ENCODE data around the gene ARRDC2. TPM values are rescaled to one million over a fixed set of nuclear protein-coding genes. Genes with fewer than 3 reads are reported as not detected.

Gene ARRDC2
- total RNA-seq, 1 experiment from 2014 or later = 9.2 TPM

DNA sequence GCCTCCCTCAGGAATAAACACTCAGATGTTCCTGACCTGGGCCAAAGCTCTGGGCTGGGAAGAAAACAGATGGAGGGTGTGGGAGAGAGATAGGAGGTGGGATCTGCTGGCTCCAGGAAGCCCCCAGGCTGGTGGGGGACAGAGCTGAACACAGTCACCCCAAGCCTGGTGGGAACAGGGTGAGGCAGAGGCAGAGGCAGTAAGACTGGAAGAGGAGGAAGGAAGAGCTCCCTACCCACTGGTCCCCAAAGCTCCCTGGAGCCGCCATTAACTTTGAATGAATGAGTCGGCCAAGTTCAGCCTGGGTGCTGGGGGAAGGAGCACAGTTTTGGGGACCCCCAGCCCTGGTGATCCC lies 41.9 kb upstream of the ARRDC2 start (continued):
- TF ChIP-seq, protein P1, sequence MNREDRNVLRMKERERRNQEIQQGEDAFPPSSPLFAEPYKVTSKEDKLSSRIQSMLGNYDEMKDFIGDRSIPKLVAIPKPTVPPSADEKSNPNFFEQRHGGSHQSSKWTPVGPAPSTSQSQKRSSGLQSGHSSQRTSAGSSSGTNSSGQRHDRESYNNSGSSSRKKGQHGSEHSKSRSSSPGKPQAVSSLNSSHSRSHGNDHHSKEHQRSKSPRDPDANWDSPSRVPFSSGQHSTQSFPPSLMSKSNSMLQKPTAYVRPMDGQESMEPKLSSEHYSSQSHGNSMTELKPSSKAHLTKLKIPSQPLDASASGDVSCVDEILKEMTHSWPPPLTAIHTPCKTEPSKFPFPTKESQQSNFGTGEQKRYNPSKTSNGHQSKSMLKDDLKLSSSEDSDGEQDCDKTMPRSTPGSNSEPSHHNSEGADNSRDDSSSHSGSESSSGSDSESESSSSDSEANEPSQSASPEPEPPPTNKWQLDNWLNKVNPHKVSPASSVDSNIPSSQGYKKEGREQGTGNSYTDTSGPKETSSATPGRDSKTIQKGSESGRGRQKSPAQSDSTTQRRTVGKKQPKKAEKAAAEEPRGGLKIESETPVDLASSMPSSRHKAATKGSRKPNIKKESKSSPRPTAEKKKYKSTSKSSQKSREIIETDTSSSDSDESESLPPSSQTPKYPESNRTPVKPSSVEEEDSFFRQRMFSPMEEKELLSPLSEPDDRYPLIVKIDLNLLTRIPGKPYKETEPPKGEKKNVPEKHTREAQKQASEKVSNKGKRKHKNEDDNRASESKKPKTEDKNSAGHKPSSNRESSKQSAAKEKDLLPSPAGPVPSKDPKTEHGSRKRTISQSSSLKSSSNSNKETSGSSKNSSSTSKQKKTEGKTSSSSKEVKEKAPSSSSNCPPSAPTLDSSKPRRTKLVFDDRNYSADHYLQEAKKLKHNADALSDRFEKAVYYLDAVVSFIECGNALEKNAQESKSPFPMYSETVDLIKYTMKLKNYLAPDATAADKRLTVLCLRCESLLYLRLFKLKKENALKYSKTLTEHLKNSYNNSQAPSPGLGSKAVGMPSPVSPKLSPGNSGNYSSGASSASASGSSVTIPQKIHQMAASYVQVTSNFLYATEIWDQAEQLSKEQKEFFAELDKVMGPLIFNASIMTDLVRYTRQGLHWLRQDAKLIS (CRISPR knock-in tag; IDR thresholded peaks at IDR 0.05; ENCODE audit: borderline replicate concordance) = no peak
- TF ChIP-seq, protein P2, sequence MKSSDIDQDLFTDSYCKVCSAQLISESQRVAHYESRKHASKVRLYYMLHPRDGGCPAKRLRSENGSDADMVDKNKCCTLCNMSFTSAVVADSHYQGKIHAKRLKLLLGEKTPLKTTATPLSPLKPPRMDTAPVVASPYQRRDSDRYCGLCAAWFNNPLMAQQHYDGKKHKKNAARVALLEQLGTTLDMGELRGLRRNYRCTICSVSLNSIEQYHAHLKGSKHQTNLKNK (CRISPR knock-in tag; IDR thresholded peaks at IDR 0.05) = no peak
- TF ChIP-seq HMGA2 (CRISPR knock-in tag; IDR thresholded peaks at IDR 0.05) (no peak), GABPB1 (CRISPR knock-in tag; IDR thresholded peaks at IDR 0.05) (no peak), ESRRA (CRISPR knock-in tag; IDR thresholded peaks at IDR 0.05; ENCODE audit: borderline replicate concordance) (no peak)
- TF ChIP-seq, protein P3, sequence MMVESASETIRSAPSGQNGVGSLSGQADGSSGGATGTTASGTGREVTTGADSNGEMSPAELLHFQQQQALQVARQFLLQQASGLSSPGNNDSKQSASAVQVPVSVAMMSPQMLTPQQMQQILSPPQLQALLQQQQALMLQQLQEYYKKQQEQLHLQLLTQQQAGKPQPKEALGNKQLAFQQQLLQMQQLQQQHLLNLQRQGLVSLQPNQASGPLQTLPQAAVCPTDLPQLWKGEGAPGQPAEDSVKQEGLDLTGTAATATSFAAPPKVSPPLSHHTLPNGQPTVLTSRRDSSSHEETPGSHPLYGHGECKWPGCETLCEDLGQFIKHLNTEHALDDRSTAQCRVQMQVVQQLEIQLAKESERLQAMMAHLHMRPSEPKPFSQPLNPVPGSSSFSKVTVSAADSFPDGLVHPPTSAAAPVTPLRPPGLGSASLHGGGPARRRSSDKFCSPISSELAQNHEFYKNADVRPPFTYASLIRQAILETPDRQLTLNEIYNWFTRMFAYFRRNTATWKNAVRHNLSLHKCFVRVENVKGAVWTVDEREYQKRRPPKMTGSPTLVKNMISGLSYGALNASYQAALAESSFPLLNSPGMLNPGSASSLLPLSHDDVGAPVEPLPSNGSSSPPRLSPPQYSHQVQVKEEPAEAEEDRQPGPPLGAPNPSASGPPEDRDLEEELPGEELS (CRISPR knock-in tag; IDR thresholded peaks at IDR 0.05) = no peak
- TF ChIP-seq, protein P4, sequence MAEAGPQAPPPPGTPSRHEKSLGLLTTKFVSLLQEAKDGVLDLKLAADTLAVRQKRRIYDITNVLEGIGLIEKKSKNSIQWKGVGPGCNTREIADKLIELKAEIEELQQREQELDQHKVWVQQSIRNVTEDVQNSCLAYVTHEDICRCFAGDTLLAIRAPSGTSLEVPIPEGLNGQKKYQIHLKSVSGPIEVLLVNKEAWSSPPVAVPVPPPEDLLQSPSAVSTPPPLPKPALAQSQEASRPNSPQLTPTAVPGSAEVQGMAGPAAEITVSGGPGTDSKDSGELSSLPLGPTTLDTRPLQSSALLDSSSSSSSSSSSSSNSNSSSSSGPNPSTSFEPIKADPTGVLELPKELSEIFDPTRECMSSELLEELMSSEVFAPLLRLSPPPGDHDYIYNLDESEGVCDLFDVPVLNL (CRISPR knock-in tag; IDR thresholded peaks at IDR 0.05; ENCODE audit: borderline replicate concordance, low read depth) = no peak
- TF ChIP-seq, protein P5, sequence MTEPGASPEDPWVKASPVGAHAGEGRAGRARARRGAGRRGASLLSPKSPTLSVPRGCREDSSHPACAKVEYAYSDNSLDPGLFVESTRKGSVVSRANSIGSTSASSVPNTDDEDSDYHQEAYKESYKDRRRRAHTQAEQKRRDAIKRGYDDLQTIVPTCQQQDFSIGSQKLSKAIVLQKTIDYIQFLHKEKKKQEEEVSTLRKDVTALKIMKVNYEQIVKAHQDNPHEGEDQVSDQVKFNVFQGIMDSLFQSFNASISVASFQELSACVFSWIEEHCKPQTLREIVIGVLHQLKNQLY (CRISPR knock-in tag; IDR thresholded peaks at IDR 0.05) = no peak

DNA sequence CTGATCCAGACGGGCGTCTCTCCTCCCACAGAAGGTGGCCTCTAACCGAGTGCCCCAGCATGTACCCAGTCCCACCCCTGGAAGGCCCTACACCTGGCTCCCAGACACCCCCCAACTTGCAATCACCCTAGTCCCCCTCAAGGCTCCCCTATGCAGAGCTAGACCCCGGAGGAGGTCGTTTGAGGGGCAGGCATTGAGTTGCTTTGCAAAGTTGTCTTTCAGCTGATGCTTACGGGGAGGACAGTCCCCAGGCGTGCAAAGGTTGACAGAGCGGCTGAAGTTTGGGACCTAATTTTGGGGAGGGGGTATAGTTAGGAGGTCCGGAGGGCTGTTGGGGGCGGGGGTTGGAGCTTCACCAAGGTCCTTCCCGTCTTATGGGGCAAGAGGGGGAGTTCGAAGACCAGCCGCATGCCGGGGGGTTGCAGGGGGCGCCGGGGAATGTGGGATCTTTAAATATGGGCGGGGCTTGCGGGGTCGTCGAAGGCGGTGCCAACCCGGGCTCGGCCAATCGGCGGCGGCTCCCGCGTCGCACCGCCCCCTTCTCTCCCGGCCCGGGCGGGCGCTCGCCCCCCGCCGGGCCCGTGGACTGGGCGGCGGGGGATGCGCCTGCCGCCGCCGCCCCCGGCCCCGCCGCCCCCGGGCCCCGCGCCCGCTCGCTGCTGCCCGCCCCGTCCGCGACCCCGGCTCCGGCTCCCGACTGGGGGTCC lies 41.3 kb upstream of the ARRDC2 start, which contains the start of gene KCNN1:
KCNN1 (plus strand) TSS at position 558 of the 707 bp plus-strand sequence. CDS start 6,782 bp downstream, outside the sequence.
- ChIA-PET POLR2A (interaction anchor here (0.6 kb wide), 2 partner anchors 402 to 437 kb away, joined by 3 to 4 read pairs; no protein-coding TSS in a partner anchor), CTCF (interaction anchor here (0.6 to 2.8 kb wide), 9 partner anchors 12 to 421 kb away, joined by 3 to 10 read pairs (median 3); partner anchors contain the start of gene CCDC124)

DNA sequence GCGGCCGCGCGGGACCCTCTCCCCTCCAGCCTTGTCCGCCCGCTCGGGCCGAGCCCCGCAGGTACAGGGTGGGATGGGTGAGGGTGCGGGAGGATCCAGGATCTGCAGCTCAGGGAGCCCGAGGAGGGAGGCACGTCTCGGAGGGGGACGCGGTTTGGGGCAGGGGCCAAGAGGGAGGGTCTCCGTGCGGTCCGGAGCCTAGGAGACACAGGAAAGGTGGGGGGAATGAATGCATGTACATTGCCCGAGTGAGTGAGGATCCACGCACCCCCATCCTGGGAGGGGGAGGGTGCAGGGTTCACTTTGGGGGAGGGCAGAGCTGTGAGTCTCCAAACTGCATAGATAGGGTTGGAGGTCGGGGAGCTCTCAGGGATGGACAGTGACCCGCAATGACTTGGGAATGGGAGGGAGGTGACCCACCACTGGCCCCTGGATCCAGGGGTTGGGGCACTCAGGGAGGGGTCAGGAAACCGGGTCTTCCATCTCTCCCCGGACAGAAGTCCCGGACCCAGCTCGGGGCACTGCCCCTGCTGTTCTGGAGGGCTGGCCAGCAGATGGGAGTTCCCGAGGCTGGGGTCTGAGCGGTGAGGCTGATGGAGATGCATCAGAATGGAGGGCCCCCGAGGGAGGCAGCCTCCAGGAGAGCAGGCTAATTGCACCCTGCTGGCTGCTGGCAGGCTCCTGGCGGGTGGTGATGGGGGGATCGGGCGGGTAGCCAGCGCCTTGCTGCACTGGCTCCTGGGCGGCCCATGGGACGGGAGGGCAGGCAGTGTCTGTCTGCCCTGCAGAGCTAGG lies 40.5 kb upstream of the ARRDC2 start:
- TF ChIP-seq, protein P6, sequence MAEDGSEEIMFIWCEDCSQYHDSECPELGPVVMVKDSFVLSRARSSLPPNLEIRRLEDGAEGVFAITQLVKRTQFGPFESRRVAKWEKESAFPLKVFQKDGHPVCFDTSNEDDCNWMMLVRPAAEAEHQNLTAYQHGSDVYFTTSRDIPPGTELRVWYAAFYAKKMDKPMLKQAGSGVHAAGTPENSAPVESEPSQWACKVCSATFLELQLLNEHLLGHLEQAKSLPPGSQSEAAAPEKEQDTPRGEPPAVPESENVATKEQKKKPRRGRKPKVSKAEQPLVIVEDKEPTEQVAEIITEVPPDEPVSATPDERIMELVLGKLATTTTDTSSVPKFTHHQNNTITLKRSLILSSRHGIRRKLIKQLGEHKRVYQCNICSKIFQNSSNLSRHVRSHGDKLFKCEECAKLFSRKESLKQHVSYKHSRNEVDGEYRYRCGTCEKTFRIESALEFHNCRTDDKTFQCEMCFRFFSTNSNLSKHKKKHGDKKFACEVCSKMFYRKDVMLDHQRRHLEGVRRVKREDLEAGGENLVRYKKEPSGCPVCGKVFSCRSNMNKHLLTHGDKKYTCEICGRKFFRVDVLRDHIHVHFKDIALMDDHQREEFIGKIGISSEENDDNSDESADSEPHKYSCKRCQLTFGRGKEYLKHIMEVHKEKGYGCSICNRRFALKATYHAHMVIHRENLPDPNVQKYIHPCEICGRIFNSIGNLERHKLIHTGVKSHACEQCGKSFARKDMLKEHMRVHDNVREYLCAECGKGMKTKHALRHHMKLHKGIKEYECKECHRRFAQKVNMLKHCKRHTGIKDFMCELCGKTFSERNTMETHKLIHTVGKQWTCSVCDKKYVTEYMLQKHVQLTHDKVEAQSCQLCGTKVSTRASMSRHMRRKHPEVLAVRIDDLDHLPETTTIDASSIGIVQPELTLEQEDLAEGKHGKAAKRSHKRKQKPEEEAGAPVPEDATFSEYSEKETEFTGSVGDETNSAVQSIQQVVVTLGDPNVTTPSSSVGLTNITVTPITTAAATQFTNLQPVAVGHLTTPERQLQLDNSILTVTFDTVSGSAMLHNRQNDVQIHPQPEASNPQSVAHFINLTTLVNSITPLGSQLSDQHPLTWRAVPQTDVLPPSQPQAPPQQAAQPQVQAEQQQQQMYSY (CRISPR knock-in tag; IDR thresholded peaks at IDR 0.05) = peak; percentile 33; the same call in 1 of the 2 replicates
- TF ChIP-seq ZNF671 (CRISPR knock-in tag; IDR thresholded peaks at IDR 0.05) (no peak), ZNF423 (CRISPR knock-in tag; IDR thresholded peaks at IDR 0.05) (peak; percentile 79)
- no peak overlapping the region for H3K27ac Mint-ChIP-seq
- no peak for ATAC-seq
- H3K36me3 Mint-ChIP-seq = no peaks in the 10 kb centered on the region
- ChIA-PET CTCF (interaction anchor here (0.6 to 2.8 kb wide), 8 partner anchors 20 to 362 kb away, joined by 3 to 10 read pairs (median 4); partner anchors contain the start of gene CCDC124), POLR2A (interaction anchor here (0.6 kb wide), 1 partner anchor 401 kb away, joined by 3 read pairs; no protein-coding TSS in a partner anchor)
- peak overlapping the region; percentile 79 for H3K4me3 Mint-ChIP-seq
- no peaks in the 10 kb centered on the region for H3K9me3 Mint-ChIP-seq
- peaks cover 12% of the 10 kb centered on the region for H3K4me1 Mint-ChIP-seq
- no peak for DNase-seq (ENCODE audit: low spot score)
- peaks cover 14% of the 10 kb centered on the region for H3K27me3 Mint-ChIP-seq (ENCODE audit: low read depth)

More for the DNA sequence above, 41.3 kb upstream of the ARRDC2 start, which contains the start of gene KCNN1:
- H3K4me3 Mint-ChIP-seq = peak within 1 kb of the TSS; percentile 79
- TF ChIP-seq SP1 (CRISPR knock-in tag; conservative IDR thresholded peaks at IDR 0.05) = no peak; the same call in 1 of the 2 replicates
- ATAC-seq (peak; percentile 77), DNase-seq (ENCODE audit: low spot score) (peak; percentile 76)
- peaks cover 14% of the 10 kb centered on the region for H3K27me3 Mint-ChIP-seq (ENCODE audit: low read depth)
- H3K36me3 Mint-ChIP-seq = no peaks in the 10 kb centered on the region
- H3K9me3 Mint-ChIP-seq = no peaks in the 10 kb centered on the region
- H3K4me1 Mint-ChIP-seq = peaks cover 19% of the 10 kb centered on the region
- H3K27ac Mint-ChIP-seq = no peak within 1 kb of the TSS

Measured in WTC11 (cell line).